Ascending aorta (tissue), 2 donors: Measurements from ENCODE around the gene LHFPL6. TPM values are rescaled to one million over a fixed set of nuclear protein-coding genes. Genes with fewer than 3 reads are reported as not detected.

Experiments
- DNase-seq, 2 donors: peaks; one replicate each; pipeline ENCODE4 v3.0.0-alpha.2; 2019; ENCODE audit warnings: low spot score in 2 of 2
- H3K27ac ChIP-seq, 2 donors: fragments of 200-600 bp; sonication (generic); one replicate each; pipeline ENCODE4 v1.5.1; 2016 to 2017; ENCODE audit warnings: mild to moderate bottlenecking in 1 of 2
- H3K27me3 ChIP-seq: fragments of 200-600 bp; sonication (generic); one replicate; pipeline ENCODE4 v1.5.1; 2017
- H3K36me3 ChIP-seq, 2 donors: fragments of 200-600 bp; sonication (generic); one replicate each; pipeline ENCODE4 v1.5.1; 2016
- H3K4me1 ChIP-seq, 2 donors: fragments of 200-600 bp; sonication (generic); one replicate each; pipeline ENCODE4 v1.5.1; 2016 to 2017; ENCODE audit warnings: mild to moderate bottlenecking in 1 of 2
- H3K4me3 ChIP-seq, 2 donors: fragments of 200-600 bp; sonication (generic); one replicate each; pipeline ENCODE4 v1.5.1; 2016 to 2017; ENCODE audit warnings: mild to moderate bottlenecking in 1 of 2
- H3K9me3 ChIP-seq, 2 donors: fragments of 200-600 bp; sonication (generic); one replicate each; pipeline ENCODE4 v1.5.1; 2016
- intact Hi-C: fragments of 100-400 bp; cut with DNase I; formaldehyde crosslinking; loops from one replicate; pipeline ENCODE4 v1.15.1; 2023
- total RNA-seq: library from RNA; depleted of rRNA; stranded (reverse); fragments of >200 nt; gene quantifications from one replicate; pipeline ENCODE4 v1.1.0, GENCODE V29; 2016
- TF ChIP-seq, protein P1 (sequence below), 3 experiments: fragments of 200-600 bp in 2 of 3; fragments of 450-650 bp in 1 of 3; sonication (generic) in 2 of 3; IDR thresholded peaks; one replicate each; pipeline ENCODE4 v1.5.1; 2016 to 2019; ENCODE audit warnings: antibody characterized with exemption in 3 of 3, mild to moderate bottlenecking in 1 of 3, moderate library complexity in 1 of 3

The LHFPL6 gene
- total RNA-seq, 1 donor from 2014 or later = 69.4 TPM

GRCh38 chr13:39310961-39311360 is 292.0 kb downstream of the LHFPL6 start:
- DNase-seq = no peak
- intact Hi-C loops = no loop called here
- H3K4me3 ChIP-seq = no peak overlapping the region
- H3K36me3 ChIP-seq = no peaks in the 10 kb centered on the region
- no peak overlapping the region for H3K27ac ChIP-seq
- no peaks in the 10 kb centered on the region for H3K9me3 ChIP-seq
- no peaks in the 10 kb centered on the region for H3K27me3 ChIP-seq
- TF ChIP-seq, protein P1, sequence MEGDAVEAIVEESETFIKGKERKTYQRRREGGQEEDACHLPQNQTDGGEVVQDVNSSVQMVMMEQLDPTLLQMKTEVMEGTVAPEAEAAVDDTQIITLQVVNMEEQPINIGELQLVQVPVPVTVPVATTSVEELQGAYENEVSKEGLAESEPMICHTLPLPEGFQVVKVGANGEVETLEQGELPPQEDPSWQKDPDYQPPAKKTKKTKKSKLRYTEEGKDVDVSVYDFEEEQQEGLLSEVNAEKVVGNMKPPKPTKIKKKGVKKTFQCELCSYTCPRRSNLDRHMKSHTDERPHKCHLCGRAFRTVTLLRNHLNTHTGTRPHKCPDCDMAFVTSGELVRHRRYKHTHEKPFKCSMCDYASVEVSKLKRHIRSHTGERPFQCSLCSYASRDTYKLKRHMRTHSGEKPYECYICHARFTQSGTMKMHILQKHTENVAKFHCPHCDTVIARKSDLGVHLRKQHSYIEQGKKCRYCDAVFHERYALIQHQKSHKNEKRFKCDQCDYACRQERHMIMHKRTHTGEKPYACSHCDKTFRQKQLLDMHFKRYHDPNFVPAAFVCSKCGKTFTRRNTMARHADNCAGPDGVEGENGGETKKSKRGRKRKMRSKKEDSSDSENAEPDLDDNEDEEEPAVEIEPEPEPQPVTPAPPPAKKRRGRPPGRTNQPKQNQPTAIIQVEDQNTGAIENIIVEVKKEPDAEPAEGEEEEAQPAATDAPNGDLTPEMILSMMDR (IDR thresholded peaks at IDR 0.05) = no peak
- peaks cover 0 to 12% of the 10 kb centered on the region in 2 donors for H3K4me1 ChIP-seq

DNA sequence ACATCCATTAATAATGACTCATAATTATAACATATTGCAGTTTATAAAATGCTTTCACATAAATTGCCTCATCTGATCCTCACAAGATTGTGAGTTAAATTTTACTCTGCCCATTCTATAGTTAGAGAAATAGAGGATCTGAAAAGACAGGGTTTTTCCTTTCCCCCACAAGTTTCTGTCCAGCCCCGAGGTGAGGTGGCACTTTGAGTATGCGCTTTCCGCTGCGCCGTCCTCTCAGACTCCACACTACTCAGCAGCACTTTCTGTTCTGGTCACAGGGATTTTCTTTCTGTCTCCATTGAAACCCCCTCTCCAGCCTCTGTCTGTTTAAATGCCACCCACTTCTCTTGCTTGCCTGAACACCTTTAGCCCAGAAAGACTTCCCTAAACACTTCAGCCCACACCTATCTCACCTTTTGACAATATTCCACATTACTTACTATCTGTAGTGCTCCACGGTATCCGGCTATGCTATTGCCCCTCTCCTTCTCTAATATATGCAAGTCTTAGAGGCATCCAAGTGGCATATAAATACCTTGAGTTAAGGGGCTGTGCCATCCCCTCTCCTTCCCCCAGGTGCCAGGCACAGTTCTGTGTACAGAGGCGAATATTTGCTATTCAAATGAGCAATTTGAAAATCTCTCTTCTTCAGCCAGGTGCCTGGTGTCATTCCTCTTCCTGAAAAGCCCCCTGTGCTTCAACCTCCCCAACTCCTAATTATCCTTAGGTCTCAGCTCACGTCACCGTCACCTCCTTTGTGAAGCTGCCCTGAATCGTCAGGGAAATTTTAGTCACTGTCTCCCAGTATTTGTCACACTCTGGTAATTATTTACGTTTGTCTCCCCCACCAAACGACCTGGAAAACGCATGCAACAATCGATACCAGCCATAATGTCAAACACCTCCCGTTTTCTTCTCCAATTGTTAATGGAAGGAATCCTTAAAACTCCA is 296.1 kb downstream of the LHFPL6 start:
- intact Hi-C loops = no loop called here
- H3K4me3 ChIP-seq = no peak overlapping the region
- no peak for DNase-seq
- H3K27me3 ChIP-seq = no peaks in the 10 kb centered on the region
- TF ChIP-seq, protein P1 (IDR thresholded peaks at IDR 0.05) = no peak
- H3K4me1 ChIP-seq = peaks cover 0 to 12% of the 10 kb centered on the region in 2 donors
- H3K9me3 ChIP-seq = no peaks in the 10 kb centered on the region
- no peak overlapping the region for H3K27ac ChIP-seq
- no peaks in the 10 kb centered on the region for H3K36me3 ChIP-seq

DNA sequence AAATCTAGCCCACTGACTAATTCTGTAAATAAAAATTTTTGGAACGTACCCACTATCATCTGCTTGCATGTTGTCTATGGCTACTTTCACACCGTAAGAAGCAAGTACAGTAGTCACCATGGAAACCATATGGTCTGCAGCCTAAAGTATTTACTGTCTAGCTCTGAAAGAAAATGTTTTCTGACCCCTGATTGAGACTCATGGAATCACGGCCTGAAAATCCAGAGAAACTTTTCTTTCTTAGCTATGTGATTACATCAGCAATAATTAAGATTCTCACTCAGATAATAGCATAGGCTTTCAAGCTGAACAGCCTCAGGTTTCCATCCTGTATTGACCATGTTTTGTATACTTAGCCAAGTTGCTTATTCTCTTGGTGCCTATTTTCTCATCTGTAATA is 300.2 kb downstream of the LHFPL6 start:
- TF ChIP-seq, protein P1 (IDR thresholded peaks at IDR 0.05) = no peak
- intact Hi-C loops = no loop called here

DNA sequence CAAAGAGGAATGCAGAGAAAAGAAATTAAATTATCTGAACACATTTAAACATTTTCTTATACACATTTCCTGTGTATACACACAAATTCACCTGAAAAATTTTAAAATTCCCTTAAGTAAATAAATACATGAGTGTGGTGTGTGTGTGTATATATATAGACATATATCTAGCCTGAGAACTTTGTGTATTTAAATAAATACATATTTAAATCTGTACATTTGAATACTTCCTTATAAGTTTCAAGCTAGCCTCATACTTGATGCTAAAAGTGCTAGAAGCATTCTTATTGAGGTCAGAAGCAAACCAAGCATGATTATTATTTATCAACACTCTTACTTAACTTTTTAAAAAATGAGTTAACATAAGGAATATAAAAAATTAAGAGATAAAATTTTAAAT is 304.0 kb downstream of the LHFPL6 start:
- Histone ChIP-seq H3K9me3 (no peaks in the 10 kb centered on the region), H3K4me1 (peaks cover 0 to 5% of the 10 kb centered on the region in 2 donors), H3K27ac (no peak overlapping the region), H3K4me3 (no peak overlapping the region), H3K36me3 (no peaks in the 10 kb centered on the region), H3K27me3 (no peaks in the 10 kb centered on the region)
- intact Hi-C loops = no loop called here
- TF ChIP-seq, protein P1 (IDR thresholded peaks at IDR 0.05) = no peak
- DNase-seq = no peak

More for the DNA sequence above, 300.2 kb downstream of the LHFPL6 start:
- no peak overlapping the region for H3K4me3 ChIP-seq
- no peaks in the 10 kb centered on the region for H3K36me3 ChIP-seq
- no peak overlapping the region for H3K27ac ChIP-seq
- H3K4me1 ChIP-seq = peaks cover 0 to 1% of the 10 kb centered on the region in 2 donors
- DNase-seq = no peak
- H3K9me3 ChIP-seq = no peaks in the 10 kb centered on the region
- H3K27me3 ChIP-seq = no peaks in the 10 kb centered on the region

DNA sequence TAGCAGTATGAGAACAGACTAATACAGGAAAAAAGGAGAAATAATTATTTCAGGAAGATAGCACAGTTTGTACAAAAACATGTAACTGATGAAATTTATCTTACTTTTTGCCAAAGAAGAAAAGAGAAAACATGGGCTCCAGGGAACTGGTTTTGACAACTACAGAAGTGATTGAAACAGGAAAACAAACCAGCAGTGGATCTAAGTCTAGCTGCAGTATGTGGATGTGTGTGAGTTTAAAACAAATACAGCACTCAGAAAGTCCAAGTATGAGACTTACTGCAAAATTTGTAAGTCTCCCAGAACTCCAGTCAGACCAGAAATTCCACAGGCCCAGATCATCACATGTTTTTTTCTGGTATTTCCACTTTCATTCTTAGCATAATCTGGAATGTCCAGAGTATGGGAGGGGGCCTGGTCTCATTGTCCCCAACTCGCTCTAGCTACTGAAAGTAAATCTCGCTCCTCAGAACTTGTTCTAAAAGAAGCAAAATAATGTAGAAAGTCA is 305.3 kb downstream of the LHFPL6 start:
- no peak for DNase-seq
- Histone ChIP-seq H3K36me3 (no peaks in the 10 kb centered on the region), H3K9me3 (no peaks in the 10 kb centered on the region), H3K27ac (no peak overlapping the region), H3K4me1 (peaks cover 0 to 5% of the 10 kb centered on the region in 2 donors), H3K27me3 (no peaks in the 10 kb centered on the region), H3K4me3 (no peak overlapping the region)
- intact Hi-C loops = no loop called here
- TF ChIP-seq, protein P1 (IDR thresholded peaks at IDR 0.05) = no peak
